ENCODE data around the gene ITGA5.
"Not testable (repeated sequence)": the region's sequence is repeated elsewhere in the genome, so short reads cannot be mapped to it uniquely, and the experiment has no call there.

Gene ITGA5

DNA sequence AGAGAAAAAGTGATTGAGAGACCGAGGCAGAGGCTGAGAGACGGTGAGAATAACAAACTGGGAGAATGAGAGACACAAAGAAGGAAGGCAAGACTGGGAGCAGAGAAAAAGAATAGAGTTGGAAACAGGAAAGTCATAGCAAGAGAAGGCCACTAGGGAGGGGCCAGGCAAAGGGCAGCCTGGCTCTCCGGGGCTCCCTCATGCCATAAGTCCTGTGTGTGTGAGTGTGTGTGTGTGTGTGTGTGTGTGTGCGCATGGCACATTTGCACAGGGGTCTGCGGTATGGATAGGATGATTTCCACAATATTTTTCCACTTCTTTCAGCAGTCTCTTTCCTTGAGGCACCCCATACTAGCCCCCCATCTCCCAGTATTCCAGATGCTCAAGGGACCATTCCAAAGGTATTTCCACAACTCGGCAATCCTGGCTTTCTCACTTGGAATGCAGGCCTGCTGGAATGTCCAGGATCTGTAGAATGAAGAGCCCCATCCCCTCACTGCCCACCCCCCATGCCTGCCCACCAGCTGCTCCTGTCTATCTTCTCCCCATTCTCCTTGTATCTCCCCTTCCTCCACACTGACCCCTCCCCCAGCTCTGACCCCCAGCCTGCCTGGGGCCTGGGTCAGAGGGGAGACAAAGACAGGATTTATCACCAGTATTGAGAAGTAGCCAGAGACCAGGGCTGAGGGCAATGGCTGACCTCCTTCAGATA, 63.8 kb downstream of the ITGA5 start:
- Histone ChIP-seq H3K36me3 (ENCODE audit: insufficient read depth, low read length) (peaks cover 17% of the 10 kb centered on the region), H3K79me2 (ENCODE audit: insufficient read depth, low read length) (no peaks in the 10 kb centered on the region), H3K27ac (ENCODE audit: low read length) (no peak overlapping the region), H3K27me3 (ENCODE audit: insufficient read depth, low read length, poor library complexity) (no peaks in the 10 kb centered on the region), H2AFZ (ENCODE audit: low read depth, low read length) (no peak overlapping the region), H3K9me3 (ENCODE audit: insufficient read depth, low read length, severe bottlenecking) (no peaks in the 10 kb centered on the region), H3K4me3 (ENCODE audit: low read depth in 1 of 2, low read length in 2 of 2) (no peak overlapping the region), H4K20me1 (ENCODE audit: insufficient read depth, low read length) (no peaks in the 10 kb centered on the region), H3K9ac (ENCODE audit: low read depth, low read length) (no peak overlapping the region), H3K4me2 (ENCODE audit: insufficient read depth, low read length) (no peak overlapping the region), H3K4me1 (ENCODE audit: insufficient read depth, low read length) (peaks cover 31% of the 10 kb centered on the region)
- ATAC-seq (ENCODE audit: insufficient read depth, low read depth) = no peak
- TF ChIP-seq EZH2 (IDR thresholded peaks at IDR 0.05; ENCODE audit: borderline replicate concordance, low read depth, low read length, severe bottlenecking) = no peak
- TF ChIP-seq, protein P1, sequence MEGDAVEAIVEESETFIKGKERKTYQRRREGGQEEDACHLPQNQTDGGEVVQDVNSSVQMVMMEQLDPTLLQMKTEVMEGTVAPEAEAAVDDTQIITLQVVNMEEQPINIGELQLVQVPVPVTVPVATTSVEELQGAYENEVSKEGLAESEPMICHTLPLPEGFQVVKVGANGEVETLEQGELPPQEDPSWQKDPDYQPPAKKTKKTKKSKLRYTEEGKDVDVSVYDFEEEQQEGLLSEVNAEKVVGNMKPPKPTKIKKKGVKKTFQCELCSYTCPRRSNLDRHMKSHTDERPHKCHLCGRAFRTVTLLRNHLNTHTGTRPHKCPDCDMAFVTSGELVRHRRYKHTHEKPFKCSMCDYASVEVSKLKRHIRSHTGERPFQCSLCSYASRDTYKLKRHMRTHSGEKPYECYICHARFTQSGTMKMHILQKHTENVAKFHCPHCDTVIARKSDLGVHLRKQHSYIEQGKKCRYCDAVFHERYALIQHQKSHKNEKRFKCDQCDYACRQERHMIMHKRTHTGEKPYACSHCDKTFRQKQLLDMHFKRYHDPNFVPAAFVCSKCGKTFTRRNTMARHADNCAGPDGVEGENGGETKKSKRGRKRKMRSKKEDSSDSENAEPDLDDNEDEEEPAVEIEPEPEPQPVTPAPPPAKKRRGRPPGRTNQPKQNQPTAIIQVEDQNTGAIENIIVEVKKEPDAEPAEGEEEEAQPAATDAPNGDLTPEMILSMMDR (IDR thresholded peaks at IDR 0.05; ENCODE audit: borderline replicate concordance, extremely low read depth, low read length, poor library complexity, severe bottlenecking) = no peak
- no peak for DNase-seq

DNA sequence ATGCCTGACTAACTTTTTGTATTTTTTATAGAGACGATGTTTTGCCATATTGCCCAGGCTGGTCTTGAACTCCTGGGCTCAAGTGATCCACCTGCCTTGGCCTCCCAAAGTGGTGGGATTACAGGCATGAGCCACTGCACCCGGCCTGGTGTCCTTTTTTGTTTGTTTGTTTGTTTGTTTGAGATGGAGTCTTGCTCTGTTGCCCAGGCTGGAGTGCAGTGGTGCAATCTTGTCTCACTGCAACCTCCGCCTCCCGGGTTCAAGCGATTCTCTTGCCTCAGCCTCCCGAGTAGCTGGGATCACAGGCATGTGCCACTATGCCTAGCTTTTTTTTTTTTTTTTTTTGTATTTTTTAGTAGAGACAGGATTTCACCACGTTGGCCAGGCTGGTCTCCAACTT, 64.8 kb downstream of the ITGA5 start:
- H3K27me3 ChIP-seq (ENCODE audit: insufficient read depth, low read length, poor library complexity); ATAC-seq (ENCODE audit: insufficient read depth, low read depth); H3K9ac ChIP-seq (ENCODE audit: low read depth, low read length); H3K79me2 ChIP-seq (ENCODE audit: insufficient read depth, low read length); H3K27ac ChIP-seq (ENCODE audit: low read length); H3K9me3 ChIP-seq (ENCODE audit: insufficient read depth, low read length, severe bottlenecking); H4K20me1 ChIP-seq (ENCODE audit: insufficient read depth, low read length); H2AFZ ChIP-seq (ENCODE audit: low read depth, low read length); H3K4me2 ChIP-seq (ENCODE audit: insufficient read depth, low read length); H3K4me3 ChIP-seq (ENCODE audit: low read depth in 1 of 2, low read length in 2 of 2); DNase-seq: not testable (repeated sequence)
- Histone ChIP-seq H3K36me3 (ENCODE audit: insufficient read depth, low read length) (peaks cover 25% of the 10 kb centered on the region), H3K4me1 (ENCODE audit: insufficient read depth, low read length) (peaks cover 24% of the 10 kb centered on the region)

DNA sequence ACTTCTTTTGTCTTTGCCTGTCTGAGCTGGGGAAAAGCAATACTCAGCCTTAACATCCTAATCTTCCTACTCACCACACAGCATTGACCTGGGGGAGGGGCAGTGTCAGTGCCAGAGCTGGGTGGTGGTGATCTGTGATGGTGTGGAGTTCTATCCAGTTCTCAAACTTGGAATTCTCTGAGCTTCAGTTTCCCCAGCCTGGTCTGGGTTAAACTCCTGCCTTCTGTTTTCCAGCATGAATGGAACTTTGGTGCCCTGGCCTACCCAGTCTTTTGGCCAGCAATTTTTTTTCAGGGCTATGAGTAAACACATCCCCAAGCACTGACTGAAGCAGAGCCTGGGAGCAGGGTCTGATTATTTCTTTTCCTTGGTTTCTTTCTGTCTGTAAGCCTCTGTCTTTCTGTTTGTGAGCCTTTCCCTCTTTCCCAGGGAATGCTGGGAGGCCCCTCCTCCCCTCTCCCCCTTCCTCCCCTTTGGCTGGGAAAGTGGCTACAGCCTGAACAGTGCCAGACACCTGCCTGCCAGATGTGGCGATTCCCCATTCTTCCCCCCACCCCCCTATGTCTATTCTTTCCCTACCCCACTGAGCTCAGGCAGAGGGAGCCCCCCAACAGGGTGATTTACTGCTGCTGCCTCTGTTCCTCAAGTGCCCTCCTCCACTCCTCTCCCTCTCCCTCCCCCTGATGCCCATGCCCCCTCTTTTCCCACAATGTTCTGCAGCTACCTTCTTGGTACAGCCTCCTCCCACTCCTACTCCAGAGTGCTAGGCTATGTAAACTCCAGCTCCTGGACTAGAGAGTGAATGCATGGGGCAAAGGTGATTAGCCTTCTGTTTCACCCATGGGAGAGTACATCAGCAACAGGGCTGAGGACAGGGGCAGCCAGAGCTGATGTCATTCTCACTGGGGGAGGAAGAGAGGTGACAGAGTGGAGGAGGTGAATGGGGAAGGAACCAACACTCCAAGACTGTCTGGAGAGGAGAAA, 65.9 kb downstream of the ITGA5 start:
- no peaks in the 10 kb centered on the region for H4K20me1 ChIP-seq (ENCODE audit: insufficient read depth, low read length)
- no peak for DNase-seq
- H3K9me3 ChIP-seq (ENCODE audit: insufficient read depth, low read length, severe bottlenecking) = no peaks in the 10 kb centered on the region
- no peaks in the 10 kb centered on the region for H3K79me2 ChIP-seq (ENCODE audit: insufficient read depth, low read length)
- no peak overlapping the region for H3K9ac ChIP-seq (ENCODE audit: low read depth, low read length)
- H3K36me3 ChIP-seq (ENCODE audit: insufficient read depth, low read length) = peaks cover 33% of the 10 kb centered on the region
- no peak overlapping the region for H2AFZ ChIP-seq (ENCODE audit: low read depth, low read length)
- H3K4me3 ChIP-seq (ENCODE audit: low read depth in 1 of 2, low read length in 2 of 2) = no peak overlapping the region
- no peak overlapping the region for H3K4me2 ChIP-seq (ENCODE audit: insufficient read depth, low read length)
- TF ChIP-seq, protein P1 (IDR thresholded peaks at IDR 0.05; ENCODE audit: borderline replicate concordance, extremely low read depth, low read length, poor library complexity, severe bottlenecking) = no peak
- TF ChIP-seq EZH2 (IDR thresholded peaks at IDR 0.05; ENCODE audit: borderline replicate concordance, low read depth, low read length, severe bottlenecking) = no peak
- no peak for ATAC-seq (ENCODE audit: insufficient read depth, low read depth)
- H3K27ac ChIP-seq (ENCODE audit: low read length) = no peak overlapping the region
- H3K4me1 ChIP-seq (ENCODE audit: insufficient read depth, low read length) = peaks cover 17% of the 10 kb centered on the region
- no peaks in the 10 kb centered on the region for H3K27me3 ChIP-seq (ENCODE audit: insufficient read depth, low read length, poor library complexity)

DNA sequence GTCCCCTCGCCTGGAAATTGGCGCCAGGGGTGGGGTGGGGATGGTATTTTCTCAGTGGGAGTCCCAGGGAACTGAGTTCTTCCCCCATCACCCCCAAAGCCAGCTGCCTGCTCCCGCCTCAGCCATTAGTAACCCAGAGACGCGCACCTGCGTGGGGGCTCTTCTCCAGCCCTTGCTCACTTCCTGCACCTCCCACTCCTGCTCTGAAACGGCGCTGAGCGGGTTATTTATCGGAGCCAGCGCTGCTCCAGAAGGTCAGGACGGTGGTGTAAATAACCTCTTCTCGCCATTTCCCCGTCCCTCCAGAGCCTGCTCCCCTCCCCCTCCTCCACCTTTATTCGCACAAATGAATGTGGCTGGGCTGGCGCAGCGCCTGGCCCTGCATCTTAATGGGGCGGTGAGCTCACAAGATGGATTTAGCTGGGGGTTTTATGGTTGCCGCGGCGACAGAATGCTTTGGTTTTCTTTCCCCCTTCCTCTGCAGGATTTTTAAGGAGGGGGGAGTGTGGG, 67.0 kb downstream of the ITGA5 start:
- Histone ChIP-seq H3K4me1 (ENCODE audit: insufficient read depth, low read length) (peaks cover 6% of the 10 kb centered on the region; the same call in 1 of the 2 replicates), H3K36me3 (ENCODE audit: insufficient read depth, low read length) (peaks cover 44% of the 10 kb centered on the region), H3K4me3 (ENCODE audit: low read depth in 1 of 2, low read length in 2 of 2) (no peak overlapping the region), H3K9me3 (ENCODE audit: insufficient read depth, low read length, severe bottlenecking) (no peaks in the 10 kb centered on the region), H3K27ac (ENCODE audit: low read length) (no peak overlapping the region), H4K20me1 (ENCODE audit: insufficient read depth, low read length) (no peaks in the 10 kb centered on the region), H2AFZ (ENCODE audit: low read depth, low read length) (no peak overlapping the region), H3K9ac (ENCODE audit: low read depth, low read length) (no peak overlapping the region), H3K27me3 (ENCODE audit: insufficient read depth, low read length, poor library complexity) (no peaks in the 10 kb centered on the region), H3K4me2 (ENCODE audit: insufficient read depth, low read length) (no peak overlapping the region), H3K79me2 (ENCODE audit: insufficient read depth, low read length) (no peaks in the 10 kb centered on the region)
- TF ChIP-seq, protein P1 (IDR thresholded peaks at IDR 0.05; ENCODE audit: borderline replicate concordance, extremely low read depth, low read length, poor library complexity, severe bottlenecking) = no peak
- no peak for TF ChIP-seq EZH2 (IDR thresholded peaks at IDR 0.05; ENCODE audit: borderline replicate concordance, low read depth, low read length, severe bottlenecking)
- DNase-seq (peak; percentile 32), ATAC-seq (ENCODE audit: insufficient read depth, low read depth) (peak; percentile 46)
